Measurements from ENCODE around the gene RPL29. TPM values are rescaled to one million over a fixed set of nuclear protein-coding genes. Genes with fewer than 3 reads are reported as not detected.

The RPL29 gene
- total and polyA plus RNA-seq, 7 donors: 1,247 to 2,993 (median 2,094) TPM

DNA sequence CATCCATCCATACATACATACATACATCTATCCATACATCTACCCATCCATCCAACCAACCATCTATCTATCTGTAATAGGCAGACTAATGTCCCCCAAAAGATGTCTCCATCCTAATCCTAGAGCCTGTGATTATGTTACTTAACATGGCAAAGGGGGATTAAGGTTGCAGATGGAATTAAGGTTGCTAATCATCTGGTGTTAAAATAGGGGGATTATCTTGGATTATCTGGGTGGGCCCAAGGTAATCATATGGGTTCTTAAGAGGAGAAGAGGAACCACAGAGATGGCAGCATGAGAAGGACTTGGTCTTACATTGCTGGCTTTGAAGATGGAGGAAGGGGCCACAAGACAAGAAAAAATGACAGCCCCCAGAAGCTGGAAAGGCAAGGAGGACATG is 14.7 kb upstream of the RPL29 start:
- no peak for DNase-seq
- Histone ChIP-seq H3K4me3 (no peak overlapping the region), H3K27ac (no peak overlapping the region), H3K27me3 (no peaks in the 10 kb centered on the region), H3K36me3 (no peaks in the 10 kb centered on the region), H3K9me3 (no peaks in the 10 kb centered on the region), H3K4me1 (peaks cover 0 to 11% (median 9%) of the 10 kb centered on the region in 4 donors)
- TF ChIP-seq POLR2AphosphoS5 (IDR thresholded peaks at IDR 0.05): no peak
- no peak for TF ChIP-seq POLR2A (IDR thresholded peaks at IDR 0.05)
- no peak for TF ChIP-seq EP300 (IDR thresholded peaks at IDR 0.05)
- intact Hi-C loops (cut with DNase I): no loop called here

DNA sequence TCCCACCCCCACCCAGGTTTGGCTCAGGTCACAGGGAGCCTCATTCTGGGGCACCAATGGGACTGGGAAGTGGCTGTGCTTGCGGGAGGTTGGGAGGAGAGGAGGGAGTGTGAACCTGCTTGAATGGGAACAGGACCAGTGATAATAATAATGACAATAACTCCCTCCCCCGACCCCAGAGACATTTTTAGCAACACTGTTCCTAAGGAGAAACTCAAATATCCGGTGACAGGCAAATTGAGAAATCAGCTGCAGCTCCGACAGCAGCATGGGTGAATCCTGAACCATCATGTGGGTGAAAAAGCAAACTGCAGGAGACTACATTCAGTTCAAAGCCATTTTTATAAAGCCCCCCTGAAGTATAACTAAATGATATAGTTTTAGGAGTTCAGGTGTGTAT is 11.6 kb upstream of the RPL29 start:
- peaks cover 0 to 13% (median 12%) of the 10 kb centered on the region in 4 donors for H3K4me1 ChIP-seq
- H3K9me3 ChIP-seq: no peaks in the 10 kb centered on the region
- no peaks in the 10 kb centered on the region for H3K27me3 ChIP-seq
- H3K27ac ChIP-seq: no peak overlapping the region
- intact Hi-C loops (cut with DNase I): no loop called here
- H3K4me3 ChIP-seq: no peak overlapping the region
- H3K36me3 ChIP-seq: no peaks in the 10 kb centered on the region
- no peak for TF ChIP-seq EP300 (IDR thresholded peaks at IDR 0.05)
- TF ChIP-seq POLR2AphosphoS5 (IDR thresholded peaks at IDR 0.05): no peak
- 73 to 79% methylated on average over 4 of the region's 4 CpGs for WGBS, 2 donors
- DNase-seq: no peak

DNA sequence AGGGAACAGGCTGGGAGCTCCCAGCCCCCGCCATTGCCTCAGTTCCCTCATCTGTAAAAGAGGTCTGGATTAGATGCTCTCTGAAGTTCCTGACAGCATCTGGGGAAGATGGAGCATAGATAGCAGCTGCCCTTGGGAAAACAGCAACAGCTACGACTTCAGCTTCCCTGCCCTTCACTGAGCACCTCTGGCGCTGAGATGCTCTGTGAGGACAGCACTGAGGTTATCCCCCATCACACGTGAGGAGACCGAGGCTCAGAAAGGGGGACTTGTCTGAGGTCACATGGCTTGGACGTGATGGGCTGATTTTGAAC is 11.1 kb upstream of the RPL29 start:
- H3K27me3 ChIP-seq: no peaks in the 10 kb centered on the region
- H3K4me1 ChIP-seq: peaks cover 0 to 16% (median 12%) of the 10 kb centered on the region in 4 donors
- intact Hi-C loops (cut with DNase I): no loop called here
- no peak overlapping the region for H3K27ac ChIP-seq
- no peak for TF ChIP-seq POLR2AphosphoS5 (IDR thresholded peaks at IDR 0.05)
- TF ChIP-seq, protein P1, sequence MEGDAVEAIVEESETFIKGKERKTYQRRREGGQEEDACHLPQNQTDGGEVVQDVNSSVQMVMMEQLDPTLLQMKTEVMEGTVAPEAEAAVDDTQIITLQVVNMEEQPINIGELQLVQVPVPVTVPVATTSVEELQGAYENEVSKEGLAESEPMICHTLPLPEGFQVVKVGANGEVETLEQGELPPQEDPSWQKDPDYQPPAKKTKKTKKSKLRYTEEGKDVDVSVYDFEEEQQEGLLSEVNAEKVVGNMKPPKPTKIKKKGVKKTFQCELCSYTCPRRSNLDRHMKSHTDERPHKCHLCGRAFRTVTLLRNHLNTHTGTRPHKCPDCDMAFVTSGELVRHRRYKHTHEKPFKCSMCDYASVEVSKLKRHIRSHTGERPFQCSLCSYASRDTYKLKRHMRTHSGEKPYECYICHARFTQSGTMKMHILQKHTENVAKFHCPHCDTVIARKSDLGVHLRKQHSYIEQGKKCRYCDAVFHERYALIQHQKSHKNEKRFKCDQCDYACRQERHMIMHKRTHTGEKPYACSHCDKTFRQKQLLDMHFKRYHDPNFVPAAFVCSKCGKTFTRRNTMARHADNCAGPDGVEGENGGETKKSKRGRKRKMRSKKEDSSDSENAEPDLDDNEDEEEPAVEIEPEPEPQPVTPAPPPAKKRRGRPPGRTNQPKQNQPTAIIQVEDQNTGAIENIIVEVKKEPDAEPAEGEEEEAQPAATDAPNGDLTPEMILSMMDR (IDR thresholded peaks at IDR 0.05): no peak
- no peak for TF ChIP-seq EP300 (IDR thresholded peaks at IDR 0.05)
- TF ChIP-seq POLR2A (IDR thresholded peaks at IDR 0.05): no peak
- 74 to 91% methylated on average over 6 of the region's 6 CpGs for WGBS, 2 donors
- no peaks in the 10 kb centered on the region for H3K36me3 ChIP-seq
- DNase-seq: no peak
- H3K9me3 ChIP-seq: no peaks in the 10 kb centered on the region
- H3K4me3 ChIP-seq: no peak overlapping the region

DNA sequence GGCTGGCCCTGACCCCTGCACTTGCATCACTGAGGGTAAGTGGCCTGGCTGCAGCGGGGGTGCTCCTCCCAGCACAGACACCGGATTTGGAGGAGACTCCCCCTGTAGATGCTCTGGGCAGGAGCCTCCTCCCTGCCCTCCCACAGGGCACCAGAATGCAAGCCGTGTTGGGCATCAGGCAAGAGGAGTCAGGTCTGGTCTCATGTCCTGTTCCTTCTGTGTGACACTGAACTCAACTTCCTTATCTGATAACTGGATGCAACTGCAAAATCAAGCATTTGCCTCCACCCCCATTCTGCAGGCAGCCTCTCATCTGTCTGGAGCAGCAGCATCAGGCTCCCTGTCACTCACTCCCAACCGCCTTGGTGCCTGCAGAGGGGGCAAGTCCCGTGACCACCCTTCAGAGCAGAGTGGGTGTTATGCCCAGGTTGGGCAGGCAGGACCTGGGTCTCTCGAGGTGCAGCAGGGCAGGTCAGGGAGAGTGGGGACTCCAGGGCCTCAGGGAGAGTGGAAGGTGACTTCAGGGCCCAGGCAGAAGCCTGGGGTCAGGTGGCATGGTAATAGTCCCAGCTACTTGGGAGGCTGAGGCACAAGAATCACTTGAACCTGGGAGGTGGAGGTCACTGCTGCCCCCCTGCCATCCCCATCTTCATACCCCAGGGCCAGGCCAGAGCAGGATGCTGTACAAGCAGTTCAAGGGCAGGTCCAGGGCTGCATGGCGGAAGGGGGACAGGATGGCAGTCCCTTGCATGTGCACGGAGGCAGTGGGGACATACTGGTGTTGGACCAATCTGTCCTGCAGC is 10.5 kb upstream of the RPL29 start:
- WGBS, 2 donors: 70% methylated on average over 8 of the region's 8 CpGs
- DNase-seq: no peak
- Histone ChIP-seq H3K27ac (no peak overlapping the region), H3K27me3 (no peaks in the 10 kb centered on the region), H3K9me3 (no peaks in the 10 kb centered on the region), H3K4me1 (peaks cover 0 to 19% (median 15%) of the 10 kb centered on the region in 4 donors), H3K4me3 (no peak overlapping the region), H3K36me3 (no peaks in the 10 kb centered on the region)
- TF ChIP-seq EP300 (IDR thresholded peaks at IDR 0.05) (no peak), POLR2AphosphoS5 (IDR thresholded peaks at IDR 0.05) (no peak), POLR2A (IDR thresholded peaks at IDR 0.05) (no peak)
- TF ChIP-seq, protein P1 (IDR thresholded peaks at IDR 0.05): no peak
- intact Hi-C loops (cut with DNase I): no loop called here

DNA sequence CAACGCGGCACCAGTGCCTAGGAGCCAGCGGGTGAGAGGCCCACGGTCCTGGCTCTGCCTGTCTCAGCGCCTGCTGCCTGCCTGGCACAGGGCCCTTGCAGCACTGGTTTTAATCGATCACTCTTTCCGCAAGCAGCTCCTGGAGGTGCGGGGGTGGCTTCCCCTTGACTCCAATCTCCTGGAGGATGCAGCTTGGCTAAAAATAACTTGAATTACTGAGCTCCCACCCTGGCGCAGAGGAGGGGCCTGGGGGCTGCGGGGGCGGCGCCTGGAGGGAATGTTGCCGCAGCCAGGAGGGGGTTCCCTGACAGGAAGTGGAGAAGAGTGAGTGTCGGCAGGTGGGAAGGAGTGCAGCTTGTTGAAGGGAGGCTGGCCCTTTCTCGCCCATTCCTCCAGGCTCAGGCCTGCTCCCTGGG is 9.9 kb upstream of the RPL29 start:
- H3K4me3 ChIP-seq: no peak overlapping the region
- intact Hi-C loops (cut with DNase I): no loop called here
- no peak for DNase-seq
- H3K9me3 ChIP-seq: no peaks in the 10 kb centered on the region
- H3K4me1 ChIP-seq: peaks cover 0 to 19% (median 15%) of the 10 kb centered on the region in 4 donors
- peak overlapping the region in 1 of 4 donors; percentile 19 for H3K27ac ChIP-seq
- WGBS, 2 donors: 42 to 71% methylated on average over 15 of the region's 15 CpGs
- no peaks in the 10 kb centered on the region for H3K36me3 ChIP-seq
- no peaks in the 10 kb centered on the region for H3K27me3 ChIP-seq
- TF ChIP-seq EP300 (IDR thresholded peaks at IDR 0.05) (no peak), POLR2A (IDR thresholded peaks at IDR 0.05) (no peak), POLR2AphosphoS5 (IDR thresholded peaks at IDR 0.05) (no peak)
- TF ChIP-seq, protein P1 (IDR thresholded peaks at IDR 0.05): no peak

All from sigmoid colon (tissue), 7 donors.